Esophagus squamous epithelium (tissue), 5 donors: ENCODE data around the gene L3MBTL1. TPM values are rescaled to one million over a fixed set of nuclear protein-coding genes. Genes with fewer than 3 reads are reported as not detected.

Experiments
- DNase-seq: peaks from one replicate; lab custom pipeline; 2025; lab: John Stamatoyannopoulos, UW
- H3K27ac ChIP-seq, 4 donors: fragments of 200-600 bp; sonication (generic); one replicate each; pipeline ENCODE4 v1.5.1; 2016 to 2019; ENCODE audit warnings: mild to moderate bottlenecking in 1 of 4
- H3K27me3 ChIP-seq, 4 donors: fragments of 200-600 bp; sonication (generic); 1 replicate in 3 of 4; 2 replicates in 1 of 4; pipeline versions ENCODE4 v1.5.1 to v1.6.0; 2017 to 2021; ENCODE audit warnings: antibody characterized with exemption in 1 of 4
- H3K36me3 ChIP-seq, 3 donors: fragments of 200-600 bp; sonication (generic); one replicate each; pipeline ENCODE4 v1.5.1; 2016 to 2019
- H3K4me1 ChIP-seq, 3 donors: fragments of 200-600 bp; sonication (generic); one replicate each; pipeline ENCODE4 v1.5.1; 2017 to 2019
- H3K4me3 ChIP-seq, 4 donors: fragments of 200-600 bp; sonication (generic); 1 replicate in 3 of 4; 2 replicates in 1 of 4; pipeline ENCODE4 v1.5.1; 2016 to 2019; ENCODE audit warnings: mild to moderate bottlenecking in 2 of 4, moderate library complexity in 1 of 4
- H3K9me3 ChIP-seq, 3 donors: fragments of 200-600 bp; sonication (generic); one replicate each; pipeline ENCODE4 v1.5.1; 2016 to 2019
- CTCF ChIP-seq, 6 experiments: fragments of 450-650 bp in 4 of 6; fragments of 200-600 bp in 2 of 6; sonication (generic) in 2 of 6; IDR thresholded peaks; one replicate each; pipeline ENCODE4 v1.5.1; 2016 to 2019; ENCODE audit warnings: antibody characterized with exemption in 6 of 6, mild to moderate bottlenecking in 4 of 6, moderate library complexity in 4 of 6
- POLR2A ChIP-seq, 4 donors: fragments of 450-650 bp; IDR thresholded peaks; one replicate each; pipeline ENCODE4 v1.6.1; 2017; ENCODE audit warnings: antibody characterized with exemption in 4 of 4, mild to moderate bottlenecking in 4 of 4, moderate library complexity in 3 of 4
- whole genome bisulfite sequencing, 2 donors: methylation state at CpG; one replicate each; pipeline ENCODE4 v1.1.5; 2018; 5-methylcytosine and 5-hydroxymethylcytosine counted together
- intact Hi-C: fragments of 100-400 bp; cut with DNase I; formaldehyde crosslinking; loops from one replicate; pipeline ENCODE4 v1.15.0; 2022
- total RNA-seq, 4 donors: library from RNA; depleted of rRNA; stranded (reverse); fragments of >200 nt; gene quantifications; one replicate each; pipeline ENCODE4 v1.1.0, GENCODE V29; 2016
- donor health status: DM: yes; HTN: yes; CAD: no.

Gene L3MBTL1
- total RNA-seq, 4 donors from 2014 or later = 3.5 to 31.7 (median 7.9) TPM

GRCh38 chr20:43529457-43530153 lies 22.1 kb downstream of the L3MBTL1 start:
- Histone ChIP-seq H3K4me1 (no peaks in the 10 kb centered on the region), H3K27ac (no peak overlapping the region), H3K4me3 (no peak overlapping the region), H3K9me3 (no peaks in the 10 kb centered on the region), H3K36me3 (peaks cover 0 to 10% (median 0%) of the 10 kb centered on the region in 3 donors), H3K27me3 (no peaks in the 10 kb centered on the region)
- intact Hi-C loops = loop anchor here (10.0 kb wide), 1 partner anchor 555 kb away; no protein-coding TSS in a partner anchor
- 78 to 84% methylated on average over 3 of the region's 3 CpGs for WGBS, 2 donors
- DNase-seq = no peak
- TF ChIP-seq CTCF (IDR thresholded peaks at IDR 0.05) (no peak), POLR2A (IDR thresholded peaks at IDR 0.05) (no peak)

- no peak overlapping the region for H3K4me3 ChIP-seq
- no peaks in the 10 kb centered on the region for H3K9me3 ChIP-seq
- peaks cover 0 to 19% (median 0%) of the 10 kb centered on the region in 3 donors for H3K36me3 ChIP-seq
- no peaks in the 10 kb centered on the region for H3K4me1 ChIP-seq
- DNase-seq = no peak
- TF ChIP-seq CTCF (IDR thresholded peaks at IDR 0.05) (no peak), POLR2A (IDR thresholded peaks at IDR 0.05) (no peak)
- H3K27ac ChIP-seq = no peak overlapping the region
- intact Hi-C loops = loop anchor here (10.0 kb wide), 1 partner anchor 554 kb away; no protein-coding TSS in a partner anchor
- no peaks in the 10 kb centered on the region for H3K27me3 ChIP-seq
- 83 to 88% methylated on average over 9 of the region's 14 CpGs for WGBS, 2 donors
Measured at GRCh38 chr20:43530321-43531090, 23.0 kb downstream of the L3MBTL1 start.

- intact Hi-C loops = loop anchor here (10.0 kb wide), 1 partner anchor 554 kb away; no protein-coding TSS in a partner anchor
- TF ChIP-seq CTCF (IDR thresholded peaks at IDR 0.05) = no peak
- TF ChIP-seq POLR2A (IDR thresholded peaks at IDR 0.05) = no peak
- Histone ChIP-seq H3K36me3 (peaks cover 0 to 25% (median 0%) of the 10 kb centered on the region in 3 donors), H3K9me3 (no peaks in the 10 kb centered on the region), H3K4me3 (no peak overlapping the region), H3K4me1 (no peaks in the 10 kb centered on the region), H3K27ac (no peak overlapping the region), H3K27me3 (no peaks in the 10 kb centered on the region)
- no peak for DNase-seq
Measured at GRCh38 chr20:43531091-43531443, 23.6 kb downstream of the L3MBTL1 start.

- no peak for TF ChIP-seq POLR2A (IDR thresholded peaks at IDR 0.05)
- no peak for TF ChIP-seq CTCF (IDR thresholded peaks at IDR 0.05)
- H3K4me1 ChIP-seq = no peaks in the 10 kb centered on the region
- WGBS, 2 donors = 92 to 98% methylated on average over 4 to 9 of the region's 9 CpGs
- no peak overlapping the region for H3K27ac ChIP-seq
- DNase-seq = no peak
- no peaks in the 10 kb centered on the region for H3K27me3 ChIP-seq
- no peaks in the 10 kb centered on the region for H3K9me3 ChIP-seq
- H3K4me3 ChIP-seq = no peak overlapping the region
- peaks cover 0 to 38% (median 0%) of the 10 kb centered on the region in 3 donors for H3K36me3 ChIP-seq
- intact Hi-C loops = loop anchor here (10.0 kb wide), 1 partner anchor 552 kb away; no protein-coding TSS in a partner anchor
Measured at GRCh38 chr20:43532416-43533055, 25.0 kb downstream of the L3MBTL1 start.
